ENCODE measurements around the gene DLEC1. TPM values are rescaled to one million over a fixed set of nuclear protein-coding genes. Genes with fewer than 3 reads are reported as not detected.

The DLEC1 gene
- total and polyA plus RNA-seq, 9 of the 15 experiments (the other 6 are each of a cell fraction or from before 2014, with no cell fraction given): 0.07 to 0.08 TPM; not detected in 7

- DNase-seq (ENCODE audit: extremely low read depth in 1 of 4, low spot score in 3 of 4): no peak
- H3K27me3 ChIP-seq (ENCODE audit: control insufficient read depth in 2 of 2, insufficient read depth in 2 of 2, low read length in 2 of 2): peaks cover 12 to 45% of the 10 kb centered on the region in 2 experiments; a peak in 4 of 5 replicates
- in situ Hi-C loops (cut with MboI): no loop called here
Observed at GRCh38 chr3:38107911-38108648, 69.1 kb downstream of the DLEC1 start.

GRCh38 chr3:38108649-38109579 lies 69.9 kb downstream of the DLEC1 start:
- H3K27me3 ChIP-seq (ENCODE audit: control insufficient read depth in 2 of 2, insufficient read depth in 2 of 2, low read length in 2 of 2): peaks cover 11 to 42% of the 10 kb centered on the region in 2 experiments; a peak in 4 of 5 replicates
- TF ChIP-seq DNMT1 (IDR thresholded peaks at IDR 0.05) (no peak), NFIC (IDR thresholded peaks at IDR 0.05) (peak; percentile 15; the same call in 1 of the 2 replicates), STAT5A (IDR thresholded peaks at IDR 0.05; ENCODE audit: borderline replicate concordance, low read length) (no peak), MECOM (CRISPR knock-in tag; IDR thresholded peaks at IDR 0.05) (no peak)
- TF ChIP-seq, protein P1, sequence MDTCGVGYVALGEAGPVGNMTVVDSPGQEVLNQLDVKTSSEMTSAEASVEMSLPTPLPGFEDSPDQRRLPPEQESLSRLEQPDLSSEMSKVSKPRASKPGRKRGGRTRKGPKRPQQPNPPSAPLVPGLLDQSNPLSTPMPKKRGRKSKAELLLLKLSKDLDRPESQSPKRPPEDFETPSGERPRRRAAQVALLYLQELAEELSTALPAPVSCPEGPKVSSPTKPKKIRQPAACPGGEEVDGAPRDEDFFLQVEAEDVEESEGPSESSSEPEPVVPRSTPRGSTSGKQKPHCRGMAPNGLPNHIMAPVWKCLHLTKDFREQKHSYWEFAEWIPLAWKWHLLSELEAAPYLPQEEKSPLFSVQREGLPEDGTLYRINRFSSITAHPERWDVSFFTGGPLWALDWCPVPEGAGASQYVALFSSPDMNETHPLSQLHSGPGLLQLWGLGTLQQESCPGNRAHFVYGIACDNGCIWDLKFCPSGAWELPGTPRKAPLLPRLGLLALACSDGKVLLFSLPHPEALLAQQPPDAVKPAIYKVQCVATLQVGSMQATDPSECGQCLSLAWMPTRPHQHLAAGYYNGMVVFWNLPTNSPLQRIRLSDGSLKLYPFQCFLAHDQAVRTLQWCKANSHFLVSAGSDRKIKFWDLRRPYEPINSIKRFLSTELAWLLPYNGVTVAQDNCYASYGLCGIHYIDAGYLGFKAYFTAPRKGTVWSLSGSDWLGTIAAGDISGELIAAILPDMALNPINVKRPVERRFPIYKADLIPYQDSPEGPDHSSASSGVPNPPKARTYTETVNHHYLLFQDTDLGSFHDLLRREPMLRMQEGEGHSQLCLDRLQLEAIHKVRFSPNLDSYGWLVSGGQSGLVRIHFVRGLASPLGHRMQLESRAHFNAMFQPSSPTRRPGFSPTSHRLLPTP (IDR thresholded peaks at IDR 0.05; ENCODE audit: borderline replicate concordance, extremely low read depth, insufficient read length): no peak

More at GRCh38 chr3:38107911-38108648, 69.1 kb downstream of the DLEC1 start:
- peaks cover 8% of the 10 kb centered on the region; the same call in 1 of the 2 replicates for H4K20me1 ChIP-seq (replicated peaks; ENCODE audit: control insufficient read depth, insufficient read depth, low read length)
- WGBS (ENCODE audit: insufficient coverage, low coverage, missing lambda C conversion rate): 11% methylated on average over 7 of the region's 7 CpGs
- no TSS peak for BruUV-seq (replicated peaks)
- H3K27ac ChIP-seq (ENCODE audit: extremely low read depth, low read depth, low read length): no peak overlapping the region
- POLR2A ChIA-PET: interaction anchor here (0.8 to 1.2 kb wide), 4 partner anchors 8 to 29 kb away, joined by 3 read pairs; partner anchors contain the start of gene ACAA1
- H3K4me2 ChIP-seq (ENCODE audit: insufficient read depth, low read length): no peak overlapping the region
- H3K9ac ChIP-seq (ENCODE audit: insufficient read depth in 1 of 2, low read depth in 2 of 2, low read length in 2 of 2): no peak overlapping the region
- no peak for ATAC-seq
- H3K4me1 ChIP-seq (replicated peaks in 1 of 2; ENCODE audit: control insufficient read depth in 2 of 2, insufficient read depth in 2 of 2, low read length in 2 of 2): peaks cover 0 to 10% of the 10 kb centered on the region in 2 experiments; a peak in 2 of 5 replicates
- H3K9me1 ChIP-seq (ENCODE audit: control insufficient read depth, insufficient read depth, low read length): no peaks in the 10 kb centered on the region
- no peak overlapping the region for H3K4me3 ChIP-seq
- no peak for TF ChIP-seq RBM17 (IDR thresholded peaks at IDR 0.05; ENCODE audit: borderline replicate concordance, low read depth, low read length)
- H2AFZ ChIP-seq (ENCODE audit: low read depth, low read length): no peak overlapping the region
- CTCF ChIA-PET (ENCODE audit: low intra/inter-chr PET ratio): no interaction called here
- no peak for FAIRE-seq
- H3K79me2 ChIP-seq (ENCODE audit: control insufficient read depth, insufficient read depth, low read length): no peaks in the 10 kb centered on the region
- no peaks in the 10 kb centered on the region for H3K36me3 ChIP-seq (ENCODE audit: control insufficient read depth, insufficient read depth, low read length)
- intact Hi-C loops (cut with micrococcal nuclease): no loop called here
- no peaks in the 10 kb centered on the region for H3K9me3 ChIP-seq (replicated peaks; ENCODE audit: control insufficient read depth, insufficient read depth, low read depth, low read length)

More at GRCh38 chr3:38108649-38109579, 69.9 kb downstream of the DLEC1 start:
- H4K20me1 ChIP-seq (replicated peaks; ENCODE audit: control insufficient read depth, insufficient read depth, low read length): peaks cover 8% of the 10 kb centered on the region; the same call in 1 of the 2 replicates
- DNase-seq (ENCODE audit: extremely low read depth in 1 of 4, low spot score in 3 of 4): no peak
- H3K79me2 ChIP-seq (ENCODE audit: control insufficient read depth, insufficient read depth, low read length): no peaks in the 10 kb centered on the region
- no peaks in the 10 kb centered on the region for H3K9me3 ChIP-seq (replicated peaks; ENCODE audit: control insufficient read depth, insufficient read depth, low read depth, low read length)
- ATAC-seq: no peak; the same call in 2 of the 3 replicates
- H3K4me3 ChIP-seq: no peak overlapping the region
- H3K9me1 ChIP-seq (ENCODE audit: control insufficient read depth, insufficient read depth, low read length): no peaks in the 10 kb centered on the region
- POLR2A ChIA-PET: interaction anchor here (0.8 to 2.3 kb wide), 5 partner anchors 8 to 28 kb away, joined by 3 to 8 read pairs (median 3); partner anchors contain the start of gene ACAA1
- CTCF ChIA-PET (ENCODE audit: low intra/inter-chr PET ratio): no interaction called here
- no peak overlapping the region for H3K4me2 ChIP-seq (ENCODE audit: insufficient read depth, low read length)
- WGBS (ENCODE audit: insufficient coverage, low coverage, missing lambda C conversion rate): 14% methylated on average over 11 of the region's 11 CpGs
- intact Hi-C loops (cut with micrococcal nuclease) (no loop called here), in situ Hi-C loops (cut with MboI) (no loop called here)
- no TSS peak for BruUV-seq (replicated peaks)
- no peaks in the 10 kb centered on the region for H3K36me3 ChIP-seq (ENCODE audit: control insufficient read depth, insufficient read depth, low read length)
- FAIRE-seq: no peak
- no peak overlapping the region for H3K27ac ChIP-seq (ENCODE audit: extremely low read depth, low read depth, low read length)
- peaks cover 0 to 10% of the 10 kb centered on the region in 2 experiments; a peak in 2 of 5 replicates for H3K4me1 ChIP-seq (replicated peaks in 1 of 2; ENCODE audit: control insufficient read depth in 2 of 2, insufficient read depth in 2 of 2, low read length in 2 of 2)
- no peak overlapping the region for H2AFZ ChIP-seq (ENCODE audit: low read depth, low read length)
- no peak overlapping the region for H3K9ac ChIP-seq (ENCODE audit: insufficient read depth in 1 of 2, low read depth in 2 of 2, low read length in 2 of 2)
